Measurements from ENCODE around the gene GFOD2. TPM values are rescaled to one million over a fixed set of nuclear protein-coding genes. Genes with fewer than 3 reads are reported as not detected.

Gene GFOD2
- total RNA-seq, 4 donors from 2014 or later, result 21.9 to 32.2 (median 24.3) TPM

GRCh38 chr16:67651847-67652246, 67.3 kb downstream of the GFOD2 start:
- DNase-seq, result no peak
- Histone ChIP-seq H3K9me3 (no peaks in the 10 kb centered on the region), H3K27me3 (peaks cover 89% of the 10 kb centered on the region), H3K27ac (no peak overlapping the region), H3K4me3 (no peak overlapping the region), H3K36me3 (no peaks in the 10 kb centered on the region), H3K4me1 (peaks cover 6 to 18% (median 10%) of the 10 kb centered on the region in 4 donors)
- WGBS, 2 donors (ENCODE audit: low coverage in 1 of 2), result 69% methylated on average over 4 of the region's 4 CpGs; no CpG with 5 or more reads in 1 of the 2 donors
- intact Hi-C loops (cut with DNase I; ENCODE audit: low total_unique reads) (no loop called here), in situ Hi-C loops (cut with MboI; ENCODE audit: low pct_ligation_motif_present in 1 of 4, low pct_unique_long_range_greater_than_20kb in 1 of 4, low sequenced_read_pairs in 3 of 4) (loop anchor here in 2 of 4 donors (25.0 kb wide), 1 partner anchor 90 kb away; the partner anchor contains the start of gene CTCF (in 2 of the 2))
- TF ChIP-seq CTCF (IDR thresholded peaks at IDR 0.05) (no peak), EP300 (IDR thresholded peaks at IDR 0.05; ENCODE audit: low read depth) (no peak), POLR2AphosphoS5 (IDR thresholded peaks at IDR 0.05) (no peak), POLR2A (IDR thresholded peaks at IDR 0.05) (no peak)

DNA sequence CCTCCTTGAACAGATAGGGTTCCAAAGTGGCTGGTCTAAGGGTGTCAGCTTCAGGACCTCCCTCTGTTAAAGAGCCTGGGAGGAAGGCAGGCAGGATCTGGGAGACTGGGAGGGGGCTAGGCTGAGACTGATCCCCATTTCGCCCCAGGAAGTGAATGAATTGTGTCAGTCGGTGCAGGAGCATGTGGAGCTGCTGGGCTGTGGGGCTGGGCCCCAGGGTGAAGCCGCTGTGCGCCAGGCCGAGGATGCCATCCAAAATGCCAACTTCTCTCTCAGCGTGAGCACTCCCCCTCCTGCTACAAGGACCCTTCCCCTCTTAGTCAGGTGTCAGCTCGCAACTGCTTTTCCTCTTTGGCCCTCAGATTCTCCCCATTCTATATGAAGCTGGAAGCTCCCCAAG, 68.1 kb downstream of the GFOD2 start:
- peaks cover 97% of the 10 kb centered on the region for H3K27me3 ChIP-seq
- intact Hi-C loops (cut with DNase I; ENCODE audit: low total_unique reads), result no loop called here

GRCh38 chr16:67650023-67650422, 69.1 kb downstream of the GFOD2 start:
- WGBS, 2 donors (ENCODE audit: low coverage in 1 of 2), result 17 to 69% methylated on average over 1 to 8 of the region's 8 CpGs
- H3K9me3 ChIP-seq, result no peaks in the 10 kb centered on the region
- no peak overlapping the region for H3K27ac ChIP-seq
- in situ Hi-C loops (cut with MboI; ENCODE audit: low pct_ligation_motif_present in 1 of 4, low pct_unique_long_range_greater_than_20kb in 1 of 4, low sequenced_read_pairs in 3 of 4) (loop anchor here in 2 of 4 donors (25.0 kb wide), 1 partner anchor 88 kb away; the partner anchor contains the start of gene CTCF (in 2 of the 2)), intact Hi-C loops (cut with DNase I; ENCODE audit: low total_unique reads) (no loop called here)
- no peak for DNase-seq
- H3K4me1 ChIP-seq, result peaks cover 6 to 21% (median 12%) of the 10 kb centered on the region in 4 donors
- peaks cover 99% of the 10 kb centered on the region for H3K27me3 ChIP-seq
- H3K36me3 ChIP-seq, result no peaks in the 10 kb centered on the region
- H3K4me3 ChIP-seq, result no peak overlapping the region
- TF ChIP-seq POLR2A (IDR thresholded peaks at IDR 0.05), result no peak
- no peak for TF ChIP-seq POLR2AphosphoS5 (IDR thresholded peaks at IDR 0.05)
- no peak for TF ChIP-seq EP300 (IDR thresholded peaks at IDR 0.05; ENCODE audit: low read depth)

More for the DNA sequence above, 68.1 kb downstream of the GFOD2 start:
- WGBS, 2 donors (ENCODE audit: low coverage in 1 of 2), result 93% methylated on average over 7 of the region's 7 CpGs; no CpG with 5 or more reads in 1 of the 2 donors
- Histone ChIP-seq H3K9me3 (no peaks in the 10 kb centered on the region), H3K27ac (no peak overlapping the region), H3K36me3 (no peaks in the 10 kb centered on the region), H3K4me3 (no peak overlapping the region), H3K4me1 (peaks cover 6 to 18% (median 10%) of the 10 kb centered on the region in 4 donors)
- in situ Hi-C loops (cut with MboI; ENCODE audit: low pct_ligation_motif_present in 1 of 4, low pct_unique_long_range_greater_than_20kb in 1 of 4, low sequenced_read_pairs in 3 of 4), result loop anchor here in 2 of 4 donors (25.0 kb wide), 1 partner anchor 89 kb away; the partner anchor contains the start of gene CTCF (in 2 of the 2)
- no peak for DNase-seq
- no peak for TF ChIP-seq EP300 (IDR thresholded peaks at IDR 0.05; ENCODE audit: low read depth)
- no peak for TF ChIP-seq POLR2AphosphoS5 (IDR thresholded peaks at IDR 0.05)

DNA sequence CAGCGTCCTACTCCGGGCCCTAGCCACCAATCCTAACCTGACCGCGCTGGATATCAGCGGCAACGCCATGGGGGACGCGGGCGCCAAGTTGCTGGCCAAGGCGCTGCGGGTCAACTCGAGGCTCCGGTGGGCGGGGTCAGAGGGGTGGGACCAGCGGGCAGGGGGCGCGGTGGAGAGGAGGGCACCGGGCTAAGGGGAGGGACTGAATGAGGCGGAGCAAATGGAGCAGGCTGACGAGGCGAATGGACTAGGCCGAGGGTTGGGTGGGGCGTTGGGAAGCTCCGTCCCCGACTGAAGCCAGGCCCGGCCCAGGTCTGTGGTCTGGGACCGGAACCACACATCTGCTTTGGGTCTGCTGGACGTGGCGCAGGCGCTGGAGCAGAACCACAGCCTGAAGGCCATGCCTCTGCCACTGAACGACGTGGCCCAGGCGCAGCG, 69.6 kb downstream of the GFOD2 start:
- Histone ChIP-seq H3K36me3 (no peaks in the 10 kb centered on the region), H3K9me3 (no peaks in the 10 kb centered on the region), H3K27ac (no peak overlapping the region), H3K4me3 (peak overlapping the region in 1 of 4 donors; percentile 4), H3K27me3 (peaks cover 99% of the 10 kb centered on the region), H3K4me1 (peaks cover 6 to 26% (median 17%) of the 10 kb centered on the region in 4 donors)
- WGBS, 2 donors (ENCODE audit: low coverage in 1 of 2), result 44% methylated on average over 34 of the region's 34 CpGs; no CpG with 5 or more reads in 1 of the 2 donors
- intact Hi-C loops (cut with DNase I; ENCODE audit: low total_unique reads), result no loop called here
- DNase-seq, result no peak
- in situ Hi-C loops (cut with MboI; ENCODE audit: low pct_ligation_motif_present in 1 of 4, low pct_unique_long_range_greater_than_20kb in 1 of 4, low sequenced_read_pairs in 3 of 4), result loop anchor here in 1 of 4 donors (10.0 kb wide), 1 partner anchor 95 kb away; no protein-coding TSS in a partner anchor
- TF ChIP-seq CTCF (IDR thresholded peaks at IDR 0.05), result no peak
- no peak for TF ChIP-seq POLR2A (IDR thresholded peaks at IDR 0.05)
- no peak for TF ChIP-seq POLR2AphosphoS5 (IDR thresholded peaks at IDR 0.05)
- TF ChIP-seq EP300 (IDR thresholded peaks at IDR 0.05; ENCODE audit: low read depth), result no peak

DNA sequence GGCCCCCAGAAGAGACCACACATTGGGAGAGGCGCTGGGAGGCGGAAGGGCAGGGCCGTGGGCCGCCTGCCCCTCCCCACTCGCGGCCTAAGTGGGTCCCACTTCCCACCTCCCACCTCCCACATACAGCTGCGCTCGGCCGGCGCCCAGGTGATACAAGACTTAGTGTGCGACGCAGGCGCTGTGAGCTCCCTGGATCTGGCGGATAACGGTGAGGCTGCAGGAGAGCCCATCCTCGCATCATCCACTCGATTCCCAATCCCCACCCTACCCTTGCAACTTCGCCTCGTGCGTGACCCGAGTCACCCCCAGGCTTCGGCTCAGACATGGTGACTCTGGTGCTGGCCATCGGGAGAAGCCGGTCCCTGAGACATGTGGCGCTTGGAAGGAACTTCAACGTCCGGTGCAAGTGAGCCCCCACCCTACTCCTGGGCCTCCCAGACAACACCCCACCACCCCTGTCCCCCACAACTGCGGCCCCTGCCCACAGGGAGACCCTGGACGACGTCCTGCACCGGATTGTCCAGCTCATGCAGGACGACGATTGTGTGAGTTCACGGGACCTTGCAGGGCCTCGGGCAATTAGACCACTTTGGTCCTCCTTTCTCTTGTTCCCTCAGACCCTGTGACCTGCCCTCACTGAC, 70.2 kb downstream of the GFOD2 start:
- H3K27me3 ChIP-seq, result peaks cover 99% of the 10 kb centered on the region
- no peaks in the 10 kb centered on the region for H3K36me3 ChIP-seq
- H3K4me3 ChIP-seq, result no peak overlapping the region
- H3K27ac ChIP-seq, result no peak overlapping the region
- no peaks in the 10 kb centered on the region for H3K9me3 ChIP-seq
- intact Hi-C loops (cut with DNase I; ENCODE audit: low total_unique reads), result no loop called here
- TF ChIP-seq POLR2AphosphoS5 (IDR thresholded peaks at IDR 0.05), result no peak
- no peak for TF ChIP-seq EP300 (IDR thresholded peaks at IDR 0.05; ENCODE audit: low read depth)
- TF ChIP-seq POLR2A (IDR thresholded peaks at IDR 0.05), result no peak
- no peak for TF ChIP-seq CTCF (IDR thresholded peaks at IDR 0.05)
- WGBS, 2 donors (ENCODE audit: low coverage in 1 of 2), result 69% methylated on average over 31 of the region's 35 CpGs; no CpG with 5 or more reads in 1 of the 2 donors
- H3K4me1 ChIP-seq, result peaks cover 6 to 28% (median 18%) of the 10 kb centered on the region in 4 donors
- no peak for DNase-seq
- in situ Hi-C loops (cut with MboI; ENCODE audit: low pct_ligation_motif_present in 1 of 4, low pct_unique_long_range_greater_than_20kb in 1 of 4, low sequenced_read_pairs in 3 of 4), result loop anchor here in 1 of 4 donors (10.0 kb wide), 1 partner anchor 94 kb away; no protein-coding TSS in a partner anchor

All from transverse colon (tissue), 4 donors.